ENCODE measurements around the gene PLCH1. TPM values are rescaled to one million over a fixed set of nuclear protein-coding genes. Genes with fewer than 3 reads are reported as not detected.

The PLCH1 gene
- total RNA-seq, 1 donor from 2014 or later: 0.25 TPM

DNA sequence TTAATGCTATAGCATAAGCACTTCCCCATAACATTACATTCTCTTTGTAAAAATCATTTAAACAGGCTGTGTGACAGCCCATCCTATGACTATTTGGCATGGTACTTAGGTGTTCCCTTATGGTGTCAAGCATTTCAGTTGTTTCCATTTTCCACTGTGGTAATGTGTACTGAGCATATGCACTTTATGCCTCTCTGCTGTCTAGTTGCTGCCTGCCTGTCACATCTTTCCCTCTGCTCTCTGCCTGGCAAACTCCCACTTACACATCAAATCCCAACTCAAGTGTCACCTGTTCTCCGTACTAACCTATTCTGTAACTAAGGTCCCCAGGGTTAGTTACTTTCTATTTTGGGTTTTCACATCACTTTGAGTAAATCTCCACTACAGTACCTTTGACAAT lies 367.0 kb downstream of the PLCH1 start:
- intact Hi-C loops (cut with DNase I): no loop called here
- Histone ChIP-seq H3K27me3 (no peaks in the 10 kb centered on the region), H3K36me3 (no peaks in the 10 kb centered on the region), H3K4me3 (no peak overlapping the region), H3K27ac (no peak overlapping the region), H3K9me3 (no peaks in the 10 kb centered on the region), H3K4me1 (no peaks in the 10 kb centered on the region)
- TF ChIP-seq POLR2AphosphoS5 (IDR thresholded peaks at IDR 0.05; ENCODE audit: insufficient read depth in 1 of 2, low read depth in 1 of 2) (no peak), POLR2A (IDR thresholded peaks at IDR 0.05) (no peak)
- TF ChIP-seq, protein P1, sequence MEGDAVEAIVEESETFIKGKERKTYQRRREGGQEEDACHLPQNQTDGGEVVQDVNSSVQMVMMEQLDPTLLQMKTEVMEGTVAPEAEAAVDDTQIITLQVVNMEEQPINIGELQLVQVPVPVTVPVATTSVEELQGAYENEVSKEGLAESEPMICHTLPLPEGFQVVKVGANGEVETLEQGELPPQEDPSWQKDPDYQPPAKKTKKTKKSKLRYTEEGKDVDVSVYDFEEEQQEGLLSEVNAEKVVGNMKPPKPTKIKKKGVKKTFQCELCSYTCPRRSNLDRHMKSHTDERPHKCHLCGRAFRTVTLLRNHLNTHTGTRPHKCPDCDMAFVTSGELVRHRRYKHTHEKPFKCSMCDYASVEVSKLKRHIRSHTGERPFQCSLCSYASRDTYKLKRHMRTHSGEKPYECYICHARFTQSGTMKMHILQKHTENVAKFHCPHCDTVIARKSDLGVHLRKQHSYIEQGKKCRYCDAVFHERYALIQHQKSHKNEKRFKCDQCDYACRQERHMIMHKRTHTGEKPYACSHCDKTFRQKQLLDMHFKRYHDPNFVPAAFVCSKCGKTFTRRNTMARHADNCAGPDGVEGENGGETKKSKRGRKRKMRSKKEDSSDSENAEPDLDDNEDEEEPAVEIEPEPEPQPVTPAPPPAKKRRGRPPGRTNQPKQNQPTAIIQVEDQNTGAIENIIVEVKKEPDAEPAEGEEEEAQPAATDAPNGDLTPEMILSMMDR (IDR thresholded peaks at IDR 0.05): no peak
- DNase-seq (ENCODE audit: extremely low spot score in 2 of 2): no peak

DNA sequence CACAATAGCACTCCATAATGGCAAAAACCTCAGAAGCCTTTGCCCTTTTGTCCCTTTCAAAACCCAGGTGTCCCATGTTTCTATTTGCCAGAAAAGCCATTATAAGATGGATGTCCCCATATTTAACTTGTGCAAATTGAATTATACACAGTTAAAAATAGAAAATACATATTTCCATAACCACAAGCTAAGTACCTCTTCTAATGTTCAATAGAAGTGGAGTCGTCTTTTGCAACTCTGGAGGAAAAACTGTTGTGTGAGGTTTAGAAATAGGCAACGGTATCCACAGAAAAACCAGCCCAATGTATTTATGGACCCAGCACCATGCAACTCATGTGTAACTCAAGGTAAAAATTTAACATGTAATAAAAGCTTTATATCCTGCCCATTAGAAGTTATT lies 367.8 kb downstream of the PLCH1 start:
- H3K9me3 ChIP-seq: no peaks in the 10 kb centered on the region
- TF ChIP-seq, protein P1 (IDR thresholded peaks at IDR 0.05): no peak
- TF ChIP-seq POLR2A (IDR thresholded peaks at IDR 0.05) (no peak), POLR2AphosphoS5 (IDR thresholded peaks at IDR 0.05; ENCODE audit: insufficient read depth in 1 of 2, low read depth in 1 of 2) (no peak)
- no peak overlapping the region for H3K27ac ChIP-seq
- no peaks in the 10 kb centered on the region for H3K36me3 ChIP-seq
- intact Hi-C loops (cut with DNase I): no loop called here
- H3K4me1 ChIP-seq: no peaks in the 10 kb centered on the region
- no peak overlapping the region for H3K4me3 ChIP-seq
- H3K27me3 ChIP-seq: no peaks in the 10 kb centered on the region
- DNase-seq (ENCODE audit: extremely low spot score in 2 of 2): no peak

- H3K36me3 ChIP-seq: no peaks in the 10 kb centered on the region
- no peaks in the 10 kb centered on the region for H3K4me1 ChIP-seq
- no peaks in the 10 kb centered on the region for H3K9me3 ChIP-seq
- TF ChIP-seq POLR2A (IDR thresholded peaks at IDR 0.05) (no peak), POLR2AphosphoS5 (IDR thresholded peaks at IDR 0.05; ENCODE audit: insufficient read depth in 1 of 2, low read depth in 1 of 2) (no peak)
- TF ChIP-seq, protein P1 (IDR thresholded peaks at IDR 0.05): no peak
- H3K4me3 ChIP-seq: no peak overlapping the region
- no peak for DNase-seq (ENCODE audit: extremely low spot score in 2 of 2)
- no peak overlapping the region for H3K27ac ChIP-seq
- H3K27me3 ChIP-seq: no peaks in the 10 kb centered on the region
- intact Hi-C loops (cut with DNase I): no loop called here
Measured at GRCh38 chr3:155372281-155372680, 372.6 kb downstream of the PLCH1 start.

DNA sequence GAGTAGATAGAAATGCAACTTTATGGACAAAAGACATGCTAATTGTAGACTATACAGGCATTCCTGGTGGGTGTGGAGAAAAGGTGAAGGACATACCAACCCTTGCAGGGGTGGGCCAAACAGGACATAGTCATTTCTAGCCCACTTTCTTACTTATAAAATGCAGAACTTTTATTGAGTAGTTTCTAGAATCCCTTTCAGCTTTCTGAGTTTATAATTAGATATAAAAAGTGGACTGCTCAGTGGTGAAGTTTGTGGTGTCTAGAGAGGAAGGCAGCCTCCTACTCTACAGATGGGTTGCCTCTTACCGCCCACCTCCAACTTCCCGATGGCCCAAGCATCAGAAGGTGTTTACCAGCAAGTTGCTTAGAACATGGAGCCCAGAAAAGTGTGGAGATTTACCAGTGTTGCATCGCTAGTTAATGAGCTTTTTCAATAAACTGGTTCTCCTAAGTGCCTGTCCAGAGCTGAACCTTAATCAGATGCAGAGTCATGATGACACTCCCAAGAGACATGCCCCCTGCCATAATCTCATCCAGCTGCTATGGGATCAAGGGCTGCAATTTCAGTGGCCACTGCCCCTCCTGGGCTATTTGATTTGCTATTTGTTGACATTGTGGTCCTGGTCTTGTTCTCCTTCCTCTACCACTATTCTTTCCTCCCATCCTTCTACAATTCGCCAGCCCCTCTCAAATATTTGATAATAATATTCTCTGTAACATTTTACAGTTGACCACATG lies 373.9 kb downstream of the PLCH1 start:
- H3K27ac ChIP-seq: no peak overlapping the region

GRCh38 chr3:155370198-155370597 lies 374.7 kb downstream of the PLCH1 start:
- no peak overlapping the region for H3K27ac ChIP-seq
- H3K4me1 ChIP-seq: no peaks in the 10 kb centered on the region
- peaks cover 6% of the 10 kb centered on the region for H3K9me3 ChIP-seq
- no peaks in the 10 kb centered on the region for H3K27me3 ChIP-seq
- no peak for DNase-seq (ENCODE audit: extremely low spot score in 2 of 2)
- TF ChIP-seq, protein P1 (IDR thresholded peaks at IDR 0.05): no peak
- TF ChIP-seq POLR2A (IDR thresholded peaks at IDR 0.05): no peak
- TF ChIP-seq POLR2AphosphoS5 (IDR thresholded peaks at IDR 0.05; ENCODE audit: insufficient read depth in 1 of 2, low read depth in 1 of 2): no peak
- no peaks in the 10 kb centered on the region for H3K36me3 ChIP-seq
- H3K4me3 ChIP-seq: no peak overlapping the region
- intact Hi-C loops (cut with DNase I): no loop called here

More for the DNA sequence above, 373.9 kb downstream of the PLCH1 start:
- no peak overlapping the region for H3K4me3 ChIP-seq
- no peak for DNase-seq (ENCODE audit: extremely low spot score in 2 of 2)
- intact Hi-C loops (cut with DNase I): no loop called here
- TF ChIP-seq POLR2AphosphoS5 (IDR thresholded peaks at IDR 0.05; ENCODE audit: insufficient read depth in 1 of 2, low read depth in 1 of 2) (no peak), POLR2A (IDR thresholded peaks at IDR 0.05) (no peak)
- TF ChIP-seq, protein P1 (IDR thresholded peaks at IDR 0.05): no peak
- no peaks in the 10 kb centered on the region for H3K4me1 ChIP-seq
- H3K36me3 ChIP-seq: no peaks in the 10 kb centered on the region
- H3K27me3 ChIP-seq: no peaks in the 10 kb centered on the region
- no peaks in the 10 kb centered on the region for H3K9me3 ChIP-seq
